ENCODE data around the gene CDK5RAP2. TPM values are rescaled to one million over a fixed set of nuclear protein-coding genes. Genes with fewer than 3 reads are reported as not detected.

Gene CDK5RAP2
- polyA plus RNA-seq, 1 donor (not counting 4 experiments of a cell fraction or from before 2014, with no cell fraction given) = 22.4 TPM

- no peak for DNase-seq (ENCODE audit: low read depth, low spot score)
- H3K4me2 ChIP-seq (ENCODE audit: control insufficient read depth, extremely low read depth, insufficient read depth, low read depth, low read length) = no peak overlapping the region
- H3K27ac ChIP-seq (ENCODE audit: control insufficient read depth, insufficient read depth, low read length) = no peak overlapping the region
Measured at GRCh38 chr9:120383999-120384924, 195.7 kb downstream of the CDK5RAP2 start.

GRCh38 chr9:120383611-120383998 lies 196.4 kb downstream of the CDK5RAP2 start:
- FAIRE-seq = no peak
- dilution Hi-C loops (cut with MboI; ENCODE audit: extremely low pct_ligation_motif_present, low sequenced_read_pairs) = no loop called here
- no peak for TF ChIP-seq EZH2 (IDR thresholded peaks at IDR 0.05; ENCODE audit: low read length)
- no peak for TF ChIP-seq CTCF (optimal IDR thresholded peaks at IDR 0.05 in 1 of 3, IDR thresholded peaks at IDR 0.05 in 1 of 3, conservative IDR thresholded peaks at IDR 0.05 in 1 of 3; ENCODE audit: extremely low read depth in 1 of 3, insufficient read depth in 2 of 3, low read length in 3 of 3)

More at GRCh38 chr9:120383999-120384924, 195.7 kb downstream of the CDK5RAP2 start:
- no peak for FAIRE-seq
- H3K9me1 ChIP-seq (ENCODE audit: control insufficient read depth, extremely low read depth, insufficient read depth, low read length) = no peaks in the 10 kb centered on the region
- no peaks in the 10 kb centered on the region for H4K20me1 ChIP-seq (ENCODE audit: control insufficient read depth, extremely low read depth, insufficient read depth, low read length)
- H3K9ac ChIP-seq (ENCODE audit: control insufficient read depth, extremely low read depth, insufficient read depth, low read length) = no peak overlapping the region
- H2AFZ ChIP-seq (ENCODE audit: control insufficient read depth, low read length) = no peak overlapping the region
- H3K79me2 ChIP-seq (ENCODE audit: control insufficient read depth, insufficient read depth, low read length) = no peaks in the 10 kb centered on the region
- no peaks in the 10 kb centered on the region for H3K4me1 ChIP-seq (ENCODE audit: control insufficient read depth, extremely low read depth, insufficient read depth, low read length)
- peaks cover 5 to 8% of the 10 kb centered on the region in 2 experiments for H3K36me3 ChIP-seq (ENCODE audit: control insufficient read depth in 2 of 2, extremely low read depth in 1 of 2, insufficient read depth in 2 of 2, low read length in 2 of 2)
- dilution Hi-C loops (cut with MboI; ENCODE audit: extremely low pct_ligation_motif_present, low sequenced_read_pairs) = no loop called here
- no peaks in the 10 kb centered on the region for H3K27me3 ChIP-seq (ENCODE audit: control insufficient read depth, extremely low read depth, insufficient read depth, low read length)
- H3K9me3 ChIP-seq (ENCODE audit: control insufficient read depth, low read depth, low read length) = no peaks in the 10 kb centered on the region
- TF ChIP-seq CTCF (optimal IDR thresholded peaks at IDR 0.05 in 1 of 3, IDR thresholded peaks at IDR 0.05 in 1 of 3, conservative IDR thresholded peaks at IDR 0.05 in 1 of 3; ENCODE audit: extremely low read depth in 1 of 3, insufficient read depth in 2 of 3, low read length in 3 of 3) = no peak
- no peak for TF ChIP-seq EZH2 (IDR thresholded peaks at IDR 0.05; ENCODE audit: low read length)
- H3K4me3 ChIP-seq (ENCODE audit: control insufficient read depth in 2 of 3, extremely low read depth in 1 of 3, insufficient read depth in 2 of 3, low read depth in 1 of 3, low read length in 3 of 3) = no peak overlapping the region

More at GRCh38 chr9:120383611-120383998, 196.4 kb downstream of the CDK5RAP2 start:
- Histone ChIP-seq H3K4me1 (ENCODE audit: control insufficient read depth, extremely low read depth, insufficient read depth, low read length) (no peaks in the 10 kb centered on the region), H3K79me2 (ENCODE audit: control insufficient read depth, insufficient read depth, low read length) (no peaks in the 10 kb centered on the region), H3K27me3 (ENCODE audit: control insufficient read depth, extremely low read depth, insufficient read depth, low read length) (no peaks in the 10 kb centered on the region), H3K36me3 (ENCODE audit: control insufficient read depth in 2 of 2, extremely low read depth in 1 of 2, insufficient read depth in 2 of 2, low read length in 2 of 2) (peaks cover 2 to 7% of the 10 kb centered on the region in 2 experiments), H3K27ac (ENCODE audit: control insufficient read depth, insufficient read depth, low read length) (no peak overlapping the region), H3K9me1 (ENCODE audit: control insufficient read depth, extremely low read depth, insufficient read depth, low read length) (no peaks in the 10 kb centered on the region), H3K4me3 (ENCODE audit: control insufficient read depth in 2 of 3, extremely low read depth in 1 of 3, insufficient read depth in 2 of 3, low read depth in 1 of 3, low read length in 3 of 3) (no peak overlapping the region), H3K9me3 (ENCODE audit: control insufficient read depth, low read depth, low read length) (no peaks in the 10 kb centered on the region), H4K20me1 (ENCODE audit: control insufficient read depth, extremely low read depth, insufficient read depth, low read length) (no peaks in the 10 kb centered on the region), H3K4me2 (ENCODE audit: control insufficient read depth, extremely low read depth, insufficient read depth, low read depth, low read length) (no peak overlapping the region), H2AFZ (ENCODE audit: control insufficient read depth, low read length) (no peak overlapping the region), H3K9ac (ENCODE audit: control insufficient read depth, extremely low read depth, insufficient read depth, low read length) (no peak overlapping the region)
- no peak for DNase-seq (ENCODE audit: low read depth, low spot score)
